Breast epithelium (tissue), 4 donors: ENCODE results near the gene TRMT61A. TPM values are rescaled to one million over a fixed set of nuclear protein-coding genes. Genes with fewer than 3 reads are reported as not detected.

Experiments used
- DNase-seq, 2 donors: peaks; one replicate each; pipeline ENCODE4 v3.0.0-alpha.2; 2019; ENCODE audit warnings: low spot score in 2 of 2
- H3K27ac ChIP-seq, 2 donors: fragments of 200-600 bp; sonication (generic) in 1 of 2; one replicate each; pipeline ENCODE4 v1.5.1; 2016 to 2019; ENCODE audit warnings: mild to moderate bottlenecking in 1 of 2
- H3K27me3 ChIP-seq, 2 donors: fragments of 200-600 bp; sonication (generic) in 1 of 2; one replicate each; pipeline versions ENCODE4 v1.5.1 to v1.6.0; 2017 to 2019; ENCODE audit warnings: control low read depth in 1 of 2, mild to moderate bottlenecking in 1 of 2
- H3K36me3 ChIP-seq: fragments of 200-600 bp; one replicate; pipeline ENCODE4 v1.5.1; 2019
- H3K4me1 ChIP-seq, 2 donors: fragments of 200-600 bp; sonication (generic); one replicate each; pipeline ENCODE4 v1.5.1; 2016 to 2019; ENCODE audit warnings: control low read depth in 1 of 2
- H3K4me3 ChIP-seq, 3 donors: fragments of 200-600 bp; sonication (generic); 1 replicate in 2 of 3; 2 replicates in 1 of 3; pipeline ENCODE4 v1.5.1; 2016 to 2019; ENCODE audit warnings: mild to moderate bottlenecking in 3 of 3, moderate library complexity in 2 of 3
- H3K9me3 ChIP-seq, 2 donors: fragments of 200-600 bp; sonication (generic) in 1 of 2; one replicate each; pipeline ENCODE4 v1.5.1; 2016 to 2019; ENCODE audit warnings: control low read depth in 1 of 2
- CTCF ChIP-seq, 3 donors: fragments of 450-650 bp; IDR thresholded peaks; one replicate each; pipeline ENCODE4 v1.5.1; 2016 to 2017; ENCODE audit warnings: antibody characterized with exemption in 3 of 3, mild to moderate bottlenecking in 3 of 3, moderate library complexity in 3 of 3
- POLR2A ChIP-seq: fragments of 450-650 bp; IDR thresholded peaks from one replicate; pipeline ENCODE4 v1.6.1; 2016; ENCODE audit warnings: antibody characterized with exemption, mild to moderate bottlenecking, moderate library complexity
- POLR2AphosphoS5 ChIP-seq, 3 donors: sonication (generic); formaldehyde crosslinking; IDR thresholded peaks; one replicate each; pipeline ENCODE4 v1.6.1; 2017; ENCODE audit warnings: antibody characterized with exemption in 3 of 3
- intact Hi-C: fragments of 100-400 bp; cut with DNase I; formaldehyde crosslinking; loops from one replicate; pipeline ENCODE4 v1.15.1; 2023; ENCODE audit warnings: low total_unique reads
- total RNA-seq, 3 donors: library from RNA; depleted of rRNA; stranded (reverse); fragments of >200 nt; gene quantifications; one replicate each; pipeline ENCODE4 v1.1.0, GENCODE V29; 2016

TRMT61A gene
- 10 to 100 TPM; 10.7 to 17.7 (median 11.3) TPM for total RNA-seq

GRCh38 chr14:103528587-103529382 lies at the start of gene TRMT61A:
Gene TRMT61A, plus strand, starts transcription at chr14:103529196. Its CDS starts 783 bp downstream, at chr14:103529979.
- Histone ChIP-seq H3K4me1 (peaks cover 3 to 25% of the 10 kb centered on the region in 2 donors), H3K4me3 (peak within 1 kb of the TSS; percentile 93 to 97 (median 97)), H3K36me3 (no peaks in the 10 kb centered on the region), H3K27ac (peak within 1 kb of the TSS; percentile 93 to 94), H3K27me3 (no peaks in the 10 kb centered on the region), H3K9me3 (no peaks in the 10 kb centered on the region)
- intact Hi-C loops, result no loop called here
- DNase-seq, result peak; percentile 85 to 90
- no peak for TF ChIP-seq CTCF (IDR thresholded peaks at IDR 0.05)
- peak in 2 of 3 donors; percentile 24 to 68 for TF ChIP-seq POLR2AphosphoS5 (IDR thresholded peaks at IDR 0.05)
- TF ChIP-seq POLR2A, result no peak

DNA sequence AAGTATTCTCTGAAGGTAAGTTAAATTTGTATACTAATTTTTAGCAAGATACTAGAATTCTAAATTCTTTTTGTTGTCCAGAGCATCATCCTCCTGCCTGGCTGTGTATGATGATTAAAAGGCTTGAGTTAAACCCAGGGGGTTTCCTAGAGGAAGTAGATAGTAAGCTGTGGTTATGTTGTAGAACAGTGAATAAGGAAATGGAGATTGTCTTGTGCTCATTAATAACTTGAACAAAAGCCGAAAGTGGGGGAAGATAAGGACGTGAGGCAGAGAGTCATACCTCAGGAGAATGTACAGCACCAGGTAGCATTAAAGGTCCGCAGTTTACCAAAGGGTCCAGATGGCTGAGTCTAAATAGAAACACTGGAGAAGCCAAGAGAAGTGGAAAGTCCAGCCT lies 48.4 kb upstream of the TRMT61A start:
- no peaks in the 10 kb centered on the region for H3K4me1 ChIP-seq
- H3K27me3 ChIP-seq, result no peaks in the 10 kb centered on the region
- no peak overlapping the region for H3K4me3 ChIP-seq
- H3K9me3 ChIP-seq, result no peaks in the 10 kb centered on the region
- DNase-seq, result no peak
- no peak overlapping the region for H3K27ac ChIP-seq
- H3K36me3 ChIP-seq, result peaks cover 9% of the 10 kb centered on the region
- TF ChIP-seq POLR2A, result no peak
- TF ChIP-seq CTCF (IDR thresholded peaks at IDR 0.05), result no peak
- no peak for TF ChIP-seq POLR2AphosphoS5 (IDR thresholded peaks at IDR 0.05)
- intact Hi-C loops, result no loop called here

GRCh38 chr14:103483600-103483999 lies 45.4 kb upstream of the TRMT61A start:
- Histone ChIP-seq H3K4me3 (no peak overlapping the region), H3K27me3 (no peaks in the 10 kb centered on the region), H3K27ac (no peak overlapping the region), H3K9me3 (no peaks in the 10 kb centered on the region), H3K4me1 (no peaks in the 10 kb centered on the region), H3K36me3 (peaks cover 9% of the 10 kb centered on the region)
- TF ChIP-seq CTCF (IDR thresholded peaks at IDR 0.05), result no peak
- TF ChIP-seq POLR2AphosphoS5 (IDR thresholded peaks at IDR 0.05), result no peak
- TF ChIP-seq POLR2A, result no peak
- DNase-seq, result no peak
- intact Hi-C loops, result no loop called here

GRCh38 chr14:103485504-103485903 lies 43.5 kb upstream of the TRMT61A start:
- H3K9me3 ChIP-seq, result no peaks in the 10 kb centered on the region
- DNase-seq, result no peak
- no peak overlapping the region for H3K27ac ChIP-seq
- peaks cover 6% of the 10 kb centered on the region for H3K36me3 ChIP-seq
- H3K4me3 ChIP-seq, result no peak overlapping the region
- intact Hi-C loops, result no loop called here
- no peaks in the 10 kb centered on the region for H3K4me1 ChIP-seq
- H3K27me3 ChIP-seq, result no peaks in the 10 kb centered on the region
- no peak for TF ChIP-seq POLR2AphosphoS5 (IDR thresholded peaks at IDR 0.05)
- TF ChIP-seq POLR2A, result no peak
- TF ChIP-seq CTCF (IDR thresholded peaks at IDR 0.05), result no peak

- Histone ChIP-seq H3K4me3 (no peak overlapping the region), H3K27ac (no peak overlapping the region), H3K9me3 (no peaks in the 10 kb centered on the region), H3K4me1 (no peaks in the 10 kb centered on the region), H3K36me3 (no peaks in the 10 kb centered on the region), H3K27me3 (no peaks in the 10 kb centered on the region)
- intact Hi-C loops, result no loop called here
- no peak for TF ChIP-seq POLR2AphosphoS5 (IDR thresholded peaks at IDR 0.05)
- no peak for TF ChIP-seq CTCF (IDR thresholded peaks at IDR 0.05)
- no peak for TF ChIP-seq POLR2A
- DNase-seq, result no peak
Observed at GRCh38 chr14:103488071-103488470, 40.9 kb upstream of the TRMT61A start.
